NCI-H128 (cell line): ENCODE data around the gene SGO2.
"Not testable (repeated sequence)": the region's sequence is repeated elsewhere in the genome, so short reads cannot be mapped to it uniquely, and the experiment has no call there.

Source experiments
- DNase-seq: peaks from one replicate; lab custom pipeline; 2025; ENCODE audit not compliant: unreplicated experiment; lab: John Stamatoyannopoulos, UW

Gene SGO2

GRCh38 chr2:200523604-200524003 is 2.4 kb upstream of the SGO2 start:
- DNase-seq: no peak

- no peak for DNase-seq
These were observed 941 bp upstream of the SGO2 start for GRCh38 chr2:200525066-200525465.

- no peak for DNase-seq
These were observed 491 bp upstream of the SGO2 start for GRCh38 chr2:200525551-200525881.

GRCh38 chr2:200528228-200528627 is 2.2 kb downstream of the SGO2 start:
- DNase-seq: no peak

DNA sequence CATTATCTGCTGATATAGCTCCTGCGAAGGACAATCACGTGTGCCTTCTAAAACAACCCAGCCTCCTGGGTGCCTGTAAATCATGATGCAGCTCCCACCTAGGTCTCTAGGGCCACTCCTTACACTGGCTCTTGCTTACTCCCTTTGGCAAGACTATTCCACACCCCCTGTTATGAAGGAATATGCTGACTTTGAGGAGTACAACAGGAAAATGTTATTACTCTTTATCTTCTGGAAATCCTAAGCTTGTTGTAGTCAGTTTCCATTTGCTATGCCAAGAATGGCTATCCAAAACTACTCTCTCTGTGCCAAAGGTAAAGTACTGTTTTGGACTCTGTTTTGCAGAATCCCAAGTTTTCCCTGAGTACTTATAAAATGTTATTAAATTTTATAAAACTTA is 7.7 kb downstream of the SGO2 start:
- no peak for DNase-seq

GRCh38 chr2:200534572-200534971 is 8.6 kb downstream of the SGO2 start:
- no peak for DNase-seq

- DNase-seq: no peak
These were observed 12.1 kb downstream of the SGO2 start for GRCh38 chr2:200538139-200538538.

DNA sequence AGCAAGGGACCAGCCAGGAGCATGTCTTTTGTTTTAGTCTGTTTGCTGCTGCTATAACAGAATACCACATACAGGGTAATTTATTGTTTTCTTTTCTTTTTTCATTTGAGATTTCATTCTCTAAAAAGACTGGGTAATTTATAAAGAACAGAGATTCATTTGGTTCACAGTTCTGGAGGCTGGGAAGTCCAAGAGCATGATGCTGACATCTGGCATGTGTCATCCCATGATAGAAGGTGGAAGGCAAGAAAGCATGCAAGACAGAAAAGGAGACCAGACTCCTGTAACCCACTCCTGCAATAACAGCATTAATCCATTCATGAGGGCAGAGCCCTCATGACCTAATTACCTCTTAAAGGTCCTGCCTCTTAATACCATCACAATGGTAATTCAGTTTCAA is 14.8 kb downstream of the SGO2 start:
- no peak for DNase-seq

DNA sequence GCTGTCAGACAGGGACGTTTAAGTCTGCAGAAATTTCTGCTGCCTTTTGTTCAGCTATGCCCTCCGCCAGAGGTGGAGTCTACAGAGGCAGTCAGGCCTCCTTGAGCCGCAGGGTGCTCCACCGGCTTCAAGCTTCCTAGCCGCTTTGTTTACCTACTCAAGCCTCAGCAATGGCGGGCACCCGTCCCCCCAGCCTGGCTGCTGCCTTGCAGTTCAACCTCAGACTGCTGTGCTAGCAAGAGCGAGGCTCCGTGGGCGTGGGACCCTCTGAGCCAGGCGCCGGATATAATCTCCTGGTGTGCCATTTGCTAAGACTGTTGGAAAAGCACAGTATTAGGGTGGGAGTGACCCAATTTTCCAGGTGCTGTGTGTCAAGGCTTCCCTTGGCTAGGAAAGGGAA is 40.6 kb downstream of the SGO2 start:
- not testable (repeated sequence) for DNase-seq

GRCh38 chr2:200567932-200568331 is 41.9 kb downstream of the SGO2 start:
- DNase-seq: no peak

GRCh38 chr2:200575957-200576356 is 50.0 kb downstream of the SGO2 start:
- DNase-seq: no peak

DNA sequence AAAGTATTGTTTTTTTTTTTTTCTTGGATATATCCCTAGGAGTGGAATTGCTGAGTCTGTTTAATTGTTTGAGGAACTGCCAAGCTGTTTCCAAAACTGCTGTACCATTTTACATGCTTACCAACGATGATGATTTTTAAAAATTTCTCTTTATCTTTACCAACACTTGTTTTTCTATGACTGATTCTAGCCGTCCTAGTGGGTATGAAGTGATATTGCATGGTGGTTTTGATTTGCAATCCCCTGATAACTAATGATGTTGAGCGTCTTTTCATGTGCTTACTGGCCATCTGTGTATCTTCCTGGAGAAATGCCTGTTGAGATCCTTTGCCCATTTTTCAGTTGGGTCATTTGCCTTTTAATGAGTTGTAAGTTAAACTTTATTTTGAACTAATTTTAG is 51.0 kb downstream of the SGO2 start:
- DNase-seq: no peak

DNA sequence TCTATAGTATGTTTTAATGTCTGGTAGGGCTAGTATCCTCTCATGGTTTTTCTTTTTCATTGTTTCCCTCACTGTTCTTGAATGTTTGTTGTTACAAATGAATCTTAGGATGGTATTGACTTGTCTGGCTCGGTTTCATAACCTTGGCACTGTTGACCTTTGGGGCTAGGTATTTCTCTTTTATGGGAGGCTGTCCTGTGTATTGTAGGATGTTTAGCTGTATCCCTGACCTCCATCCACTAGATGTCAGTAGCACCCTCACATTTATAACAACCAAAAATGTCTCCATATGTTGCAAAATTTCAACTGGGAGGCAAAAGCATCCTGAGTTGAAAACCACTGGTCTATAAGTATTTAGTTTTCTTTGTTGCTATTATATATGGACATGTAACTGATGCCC is 52.8 kb downstream of the SGO2 start:
- no peak for DNase-seq

- no peak for DNase-seq
These were observed 58.6 kb downstream of the SGO2 start for GRCh38 chr2:200584639-200585038.

- no peak for DNase-seq
These were observed 59.3 kb downstream of the SGO2 start for GRCh38 chr2:200585340-200585729.

GRCh38 chr2:200585730-200586643 is 60.0 kb downstream of the SGO2 start, which contains the start of gene AOX1:
Gene AOX1, plus strand, starts transcription at chr2:200586014. Its CDS starts 95 bp downstream, at chr2:200586109.
- no peak for DNase-seq

DNA sequence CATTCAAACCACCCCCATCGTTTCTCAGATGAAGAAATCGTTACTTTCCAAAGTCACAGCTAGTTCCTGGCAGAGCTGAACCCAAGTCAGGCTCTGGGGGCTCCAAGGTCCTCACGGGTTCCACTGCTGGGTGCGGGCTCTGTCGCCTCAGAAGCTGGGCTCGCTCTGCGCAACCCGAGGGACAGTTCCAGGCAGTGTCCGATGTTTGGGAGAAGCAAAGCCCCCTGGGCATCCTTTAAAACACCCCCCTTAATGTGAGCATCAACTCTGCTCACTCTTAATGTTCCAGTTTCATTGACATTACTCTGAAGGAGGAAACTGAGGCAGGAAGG is 60.6 kb downstream of the SGO2 start:
- DNase-seq: no peak

DNA sequence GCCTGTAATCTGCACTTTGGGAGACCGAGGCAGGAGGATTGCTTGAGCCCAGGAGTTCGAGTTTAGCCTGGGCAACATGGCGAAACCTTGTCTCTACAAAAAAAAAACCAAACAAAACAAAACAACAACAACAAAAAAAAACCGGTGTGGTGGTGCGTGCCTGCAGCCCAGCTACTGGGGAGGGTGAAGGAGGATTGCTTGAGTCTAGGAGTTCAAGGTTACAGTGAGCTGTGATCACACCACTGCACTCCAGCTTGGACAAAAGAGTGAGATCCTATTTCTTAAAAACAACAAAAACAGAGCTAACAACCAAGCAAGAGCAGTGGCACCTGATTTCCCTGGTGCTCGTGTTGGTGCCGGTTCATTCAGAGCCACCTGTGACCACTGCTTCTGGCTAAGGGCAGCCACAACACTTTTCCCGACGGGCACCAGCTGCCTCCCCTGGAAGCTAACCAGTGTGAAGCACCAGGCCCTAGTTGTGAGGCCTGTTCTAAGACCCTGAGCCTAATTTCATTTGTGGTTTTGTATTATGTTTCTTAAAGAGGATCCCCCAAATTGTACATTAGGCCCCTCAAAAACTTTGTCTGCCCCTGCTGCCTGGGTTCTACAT is 61.1 kb downstream of the SGO2 start:
- no peak for DNase-seq

DNA sequence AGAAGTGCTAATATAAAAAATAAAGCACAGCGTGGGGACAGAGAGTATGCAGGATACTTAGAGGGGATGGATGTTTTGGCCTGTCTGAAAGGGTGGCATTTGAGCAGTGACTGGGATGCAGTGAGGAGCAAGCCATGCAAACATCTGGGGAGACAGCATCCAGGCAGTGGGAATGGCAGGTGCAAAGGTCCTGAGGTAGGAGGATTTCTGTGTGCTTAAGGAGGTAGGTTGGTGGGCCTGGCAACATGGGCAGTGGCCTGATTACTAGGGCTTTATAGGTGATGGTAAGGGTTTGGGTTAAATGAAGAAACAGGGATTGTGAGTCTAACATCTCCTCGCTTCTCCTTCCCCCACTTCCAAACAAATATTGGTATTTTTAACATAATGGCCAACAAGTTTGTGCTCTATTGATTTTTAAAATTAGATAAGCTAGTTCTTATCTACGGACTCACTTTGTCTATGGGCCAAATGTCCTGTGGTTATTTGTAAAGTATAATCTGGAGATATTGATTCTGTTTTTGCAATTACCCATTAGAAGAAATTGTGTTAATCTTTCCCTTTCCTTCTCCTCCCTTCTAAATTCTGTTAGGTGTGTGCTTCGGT is 62.2 kb downstream of the SGO2 start:
- no peak for DNase-seq

DNA sequence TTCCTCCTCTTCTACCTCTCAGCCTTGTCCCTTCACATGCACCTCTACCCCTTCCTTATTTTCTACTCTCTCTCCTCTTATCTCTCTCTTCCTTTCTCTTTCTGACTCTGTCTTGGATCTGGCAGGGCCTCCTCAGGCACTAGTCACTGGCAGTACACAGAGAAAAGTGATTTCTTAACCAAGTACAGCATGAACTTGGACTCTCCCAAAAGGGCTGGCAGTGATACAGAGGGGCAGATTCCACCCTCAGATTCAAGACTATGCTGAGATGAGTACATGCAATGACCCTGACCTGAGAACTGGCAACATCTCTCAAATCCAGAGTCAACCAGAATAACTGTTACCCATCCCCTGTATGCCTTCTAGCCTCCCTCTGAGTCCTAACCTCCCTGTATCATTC is 64.1 kb downstream of the SGO2 start:
- no peak for DNase-seq

DNA sequence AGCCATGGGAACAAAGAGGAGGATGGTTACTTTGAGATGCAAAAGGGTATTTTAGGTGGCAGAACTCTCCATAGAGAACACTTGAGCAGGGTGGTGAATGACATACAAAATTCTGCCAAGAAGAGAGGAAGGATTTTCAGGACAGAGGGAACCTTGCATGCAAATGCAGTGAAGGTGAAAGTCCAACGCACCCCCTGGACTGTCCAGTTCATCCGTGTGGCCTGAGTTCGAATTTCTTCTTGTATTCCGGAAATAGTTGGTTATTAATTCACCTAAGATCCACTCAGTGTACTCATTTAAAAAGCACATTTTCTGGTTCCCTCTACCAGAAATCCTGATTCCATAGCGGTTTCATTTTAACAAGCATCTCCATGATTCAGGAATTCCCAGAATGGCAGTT is 65.3 kb downstream of the SGO2 start:
- no peak for DNase-seq

GRCh38 chr2:200592406-200593075 is 66.5 kb downstream of the SGO2 start:
- DNase-seq: no peak
